Measurements from ENCODE around the gene RBP5.
A peak's percentile ranks its signal among the peaks of the same experiment; 100 is the strongest.

Gene RBP5, protein sequence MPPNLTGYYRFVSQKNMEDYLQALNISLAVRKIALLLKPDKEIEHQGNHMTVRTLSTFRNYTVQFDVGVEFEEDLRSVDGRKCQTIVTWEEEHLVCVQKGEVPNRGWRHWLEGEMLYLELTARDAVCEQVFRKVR

DNA sequence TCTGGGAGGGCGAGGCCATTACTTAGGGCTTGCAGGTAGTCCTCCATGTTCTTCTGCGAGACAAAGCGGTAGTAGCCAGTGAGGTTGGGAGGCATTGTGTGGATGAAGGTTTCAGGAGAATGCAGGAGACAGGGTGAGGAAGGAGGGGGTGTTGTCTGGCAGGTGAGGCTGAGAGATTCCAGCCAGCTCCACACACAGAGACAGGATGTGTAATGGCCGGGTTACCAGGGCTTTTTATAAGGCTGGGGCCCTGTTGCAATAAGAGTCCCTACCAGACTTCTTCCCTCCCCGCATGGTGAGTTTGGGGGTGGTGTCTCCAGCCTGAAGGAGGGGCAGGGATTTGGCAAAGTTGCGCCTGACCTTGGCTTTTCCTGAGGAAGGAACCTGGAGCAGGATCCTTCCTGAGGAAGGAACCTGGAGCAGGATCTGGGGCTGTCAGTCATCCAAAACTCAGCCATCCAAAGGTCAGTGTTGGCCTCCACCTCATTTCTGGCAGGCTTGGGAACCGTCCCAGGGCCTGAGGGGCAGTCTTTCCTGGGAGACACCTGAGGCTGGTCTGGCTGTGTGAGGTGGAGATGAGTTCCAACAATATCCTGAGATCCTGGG is at the start of gene RBP5:
TSS of gene RBP5 (minus strand) at position 209 of the 606 bp plus-strand sequence. CDS start at position 95, 114 bp downstream.
- DNase-seq = no peak

DNA sequence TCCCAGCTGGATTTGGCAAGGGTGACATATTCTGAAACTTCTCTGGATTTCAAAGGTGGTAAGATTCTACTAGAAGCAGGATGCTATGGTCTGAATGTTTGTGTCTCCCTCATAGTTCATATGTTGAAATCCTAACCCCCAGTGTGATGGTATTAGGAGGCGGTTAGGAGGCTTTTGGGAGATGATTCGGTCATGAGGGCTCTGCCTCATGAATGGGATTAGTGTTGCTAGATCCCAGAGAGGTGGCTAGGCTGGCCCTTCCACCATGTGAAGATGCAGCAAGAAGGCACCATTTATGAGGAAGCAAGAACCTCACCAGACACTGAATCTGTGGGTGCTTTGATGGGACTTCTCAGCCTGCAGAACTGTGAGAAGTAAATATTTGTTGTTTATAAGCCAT is 49.8 kb upstream of the RBP5 start:
- DNase-seq = no peak

DNA sequence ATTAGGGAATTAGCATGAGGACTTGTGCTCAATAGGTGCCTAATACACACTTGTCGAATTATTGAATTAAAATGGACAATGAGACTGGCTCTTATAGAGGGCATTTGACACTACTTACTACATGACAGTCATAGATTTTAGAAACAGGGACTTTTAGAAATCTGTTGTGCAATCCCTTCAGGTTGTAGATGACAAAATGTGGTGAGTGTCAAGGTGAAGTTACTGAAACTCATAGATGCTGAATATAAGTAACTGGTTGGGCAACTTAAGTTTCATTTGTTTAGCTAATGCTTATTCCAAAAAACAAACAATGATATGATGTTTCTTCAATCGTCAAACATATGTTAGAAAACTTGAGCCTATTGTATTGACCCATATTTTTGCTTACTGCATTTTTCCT is 47.9 kb upstream of the RBP5 start:
- DNase-seq = no peak

DNA sequence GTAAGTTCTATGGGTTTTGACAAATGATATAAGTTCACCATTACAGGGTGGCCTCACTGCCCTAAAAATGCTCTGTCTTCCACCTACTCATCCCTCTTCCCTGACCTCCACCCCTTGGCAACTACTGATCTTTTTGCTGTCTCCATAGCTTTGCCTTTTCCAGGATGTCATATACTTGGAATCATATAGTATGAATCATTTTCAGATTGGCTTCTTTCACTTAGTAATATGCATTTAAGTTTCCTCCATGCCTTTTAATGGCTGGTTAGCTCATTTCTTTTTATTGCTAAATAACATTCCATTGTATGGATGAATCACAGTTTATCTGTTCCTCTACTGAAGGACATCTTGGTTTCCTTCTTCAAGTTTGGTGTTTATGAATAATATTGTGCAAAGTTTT is 46.8 kb upstream of the RBP5 start:
- DNase-seq = no peak

DNA sequence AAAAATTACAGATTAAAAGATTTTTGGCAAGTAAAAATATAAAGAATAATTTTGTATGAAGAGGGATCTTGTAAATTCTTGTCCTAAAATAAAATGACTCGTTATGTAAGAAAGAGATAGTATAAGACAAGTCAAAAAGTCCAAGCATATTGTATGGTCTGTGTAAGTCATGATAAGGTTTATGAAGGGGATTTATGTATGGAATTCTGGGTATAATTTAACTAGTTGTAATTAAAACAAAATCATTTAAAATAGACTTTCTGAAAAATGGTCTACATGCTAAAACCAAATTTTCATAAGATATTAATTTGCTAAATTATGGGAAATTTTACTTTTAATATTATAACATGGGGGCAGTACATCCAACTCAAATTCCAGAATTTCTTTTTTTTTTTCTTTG is 43.2 kb upstream of the RBP5 start:
- DNase-seq = no peak

DNA sequence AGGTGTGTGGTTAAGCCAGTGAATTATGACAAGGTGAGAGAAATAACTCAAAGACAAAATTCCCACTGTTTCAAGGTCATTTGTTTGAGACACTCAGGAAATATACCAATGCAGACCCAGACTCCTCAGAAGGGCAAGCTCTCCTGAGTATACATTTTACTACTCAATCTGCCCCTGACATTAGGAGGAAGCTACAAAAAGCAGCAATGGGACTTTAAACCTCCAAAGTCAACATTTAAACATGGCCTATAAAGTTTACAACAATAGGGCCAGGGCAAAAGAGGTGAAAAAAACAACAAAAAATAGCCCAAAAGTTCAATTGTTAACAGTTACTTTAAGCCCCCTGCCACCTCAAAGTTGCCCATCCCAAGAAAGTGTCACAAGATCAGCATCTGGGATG is 41.3 kb upstream of the RBP5 start:
- no peak for DNase-seq

DNA sequence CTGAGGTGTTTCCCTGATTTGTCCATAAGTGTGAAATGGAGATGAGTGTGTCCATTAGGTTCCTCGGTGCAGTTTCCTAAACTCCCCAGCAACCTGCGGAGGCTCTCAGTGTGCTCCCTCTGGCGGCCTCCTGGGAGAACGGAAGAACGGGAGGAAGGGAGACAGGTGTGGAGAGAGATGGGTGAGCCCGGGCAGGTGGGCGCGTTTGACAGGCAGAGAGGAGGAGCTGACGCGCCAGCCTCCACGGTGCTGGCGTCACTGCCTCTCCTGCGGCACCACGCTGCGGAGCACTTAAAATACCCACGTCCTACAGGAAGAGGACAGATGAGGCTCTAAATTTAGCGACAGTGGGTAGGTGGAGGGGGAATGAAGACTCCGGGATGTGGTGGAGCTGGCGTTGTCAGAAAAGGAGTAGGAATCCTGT is 34.0 kb upstream of the RBP5 start:
- DNase-seq = peak; percentile 68

DNA sequence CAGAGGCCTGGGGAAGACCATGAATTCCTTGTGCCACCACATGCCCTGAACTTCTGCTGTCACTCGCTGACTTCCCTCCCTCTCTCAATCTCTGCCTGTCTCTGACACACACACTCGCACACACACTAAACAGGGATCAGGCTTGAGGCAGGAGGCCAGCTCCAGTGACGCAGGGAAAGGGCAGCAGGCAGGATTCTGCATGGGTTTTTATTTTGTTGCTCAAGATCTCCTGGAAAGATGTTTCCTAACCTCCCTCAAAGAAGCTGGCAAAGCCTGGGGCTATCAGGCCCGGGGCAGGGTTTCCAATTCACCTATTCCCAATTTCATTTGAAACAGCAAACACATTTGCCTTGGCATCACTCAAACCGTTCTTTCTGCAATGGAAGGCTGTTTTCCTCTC is 33.1 kb upstream of the RBP5 start:
- no peak for DNase-seq

DNA sequence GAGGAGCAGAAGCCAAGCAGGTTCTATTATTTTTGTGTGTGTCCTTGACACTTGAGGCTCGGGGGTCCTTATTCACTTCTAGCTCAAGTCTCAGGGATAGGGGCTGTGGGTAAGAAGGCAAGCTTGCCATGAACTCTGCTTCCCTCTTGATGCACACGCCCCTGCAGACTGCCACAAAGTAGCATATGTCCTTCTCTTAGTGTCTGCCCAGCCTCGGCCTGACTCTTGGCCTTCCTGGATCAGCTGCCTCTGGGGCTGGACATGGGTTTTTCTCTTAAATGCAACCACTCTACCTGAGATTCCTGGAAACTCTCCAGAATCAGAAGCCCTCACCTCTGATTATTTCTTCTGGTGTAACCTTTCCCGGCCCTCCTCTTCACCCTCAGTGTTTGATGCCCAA is 32.6 kb upstream of the RBP5 start:
- DNase-seq = no peak

DNA sequence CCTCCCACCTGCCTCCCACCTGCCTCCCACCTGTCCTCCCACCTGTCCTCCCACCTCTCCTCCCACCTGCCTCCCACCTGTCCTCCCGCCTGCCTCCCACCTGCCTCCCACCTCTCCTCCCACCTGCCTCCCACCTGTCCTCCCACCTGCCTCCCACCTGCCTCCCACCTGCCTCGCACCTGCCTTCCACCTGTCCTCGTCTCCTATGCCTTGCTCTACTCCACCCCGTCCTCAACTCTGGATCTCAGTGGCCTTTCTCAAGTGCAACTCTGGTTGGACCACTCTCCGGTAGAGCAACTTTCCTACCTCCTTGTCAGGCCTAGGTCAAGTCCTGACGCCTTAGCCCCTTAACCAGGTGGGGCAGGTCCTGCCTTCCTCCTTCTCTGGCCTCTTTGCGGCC is 31.5 kb upstream of the RBP5 start:
- no peak for DNase-seq

DNA sequence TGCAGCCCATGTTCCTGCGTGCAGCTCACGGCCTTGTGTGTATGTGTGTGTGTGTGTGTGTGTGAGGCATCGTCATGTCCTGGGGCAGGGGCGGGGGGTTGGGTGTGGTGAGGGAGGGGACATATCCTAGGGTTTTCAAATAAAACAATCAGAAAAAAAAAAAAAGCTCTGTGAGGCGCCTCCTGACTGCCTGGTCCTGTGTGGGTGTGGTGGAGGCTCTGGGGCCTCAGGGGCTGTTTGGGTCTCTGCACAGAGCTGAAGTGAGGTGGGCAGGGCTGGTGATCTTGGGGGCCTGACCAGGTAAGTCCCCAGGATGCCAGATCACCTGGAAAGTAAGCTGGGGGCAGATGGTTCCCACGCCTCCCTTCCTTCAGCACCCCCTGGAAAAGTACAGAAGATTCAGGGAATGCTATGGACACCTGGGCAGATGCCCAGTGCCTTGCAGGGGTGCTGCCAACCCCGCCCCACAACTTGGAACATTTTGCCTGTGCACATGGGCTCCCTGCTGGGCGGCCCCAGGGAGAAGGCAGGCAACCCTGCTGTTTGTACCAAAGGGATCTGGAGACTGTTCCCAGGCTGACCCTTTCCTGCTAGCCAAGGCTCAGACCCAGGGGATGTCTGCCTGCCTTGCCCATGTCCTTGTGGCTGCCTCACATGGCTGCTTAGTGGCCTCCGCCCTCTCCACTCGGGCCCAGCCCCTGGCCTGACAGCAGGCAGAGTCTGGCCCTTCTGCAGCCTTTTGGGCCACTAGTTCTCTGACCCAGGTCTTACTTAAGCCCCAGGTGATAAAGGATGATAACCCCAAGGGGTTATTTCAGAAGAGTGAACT is 30.3 kb upstream of the RBP5 start:
- no peak for DNase-seq

DNA sequence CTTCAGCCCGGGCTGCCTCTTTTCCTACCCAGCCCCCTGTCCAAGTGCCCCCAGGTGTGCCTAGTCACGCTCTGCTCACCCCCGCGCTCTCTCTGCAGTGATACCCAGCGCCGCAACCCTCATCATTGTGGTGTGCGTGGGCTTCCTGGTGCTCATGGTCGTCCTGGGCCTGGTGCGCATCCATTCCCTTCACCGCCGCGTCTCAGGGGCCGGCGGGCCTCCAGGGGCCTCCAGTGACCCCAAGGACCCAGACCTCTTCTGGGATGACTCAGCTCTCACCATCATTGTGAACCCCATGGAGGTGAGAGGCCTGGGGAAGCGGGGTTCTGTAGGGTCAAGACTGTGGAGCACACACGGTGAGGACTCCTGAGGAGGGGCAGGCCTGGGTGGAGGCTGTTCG is 28.7 kb upstream of the RBP5 start:
- no peak for DNase-seq

DNA sequence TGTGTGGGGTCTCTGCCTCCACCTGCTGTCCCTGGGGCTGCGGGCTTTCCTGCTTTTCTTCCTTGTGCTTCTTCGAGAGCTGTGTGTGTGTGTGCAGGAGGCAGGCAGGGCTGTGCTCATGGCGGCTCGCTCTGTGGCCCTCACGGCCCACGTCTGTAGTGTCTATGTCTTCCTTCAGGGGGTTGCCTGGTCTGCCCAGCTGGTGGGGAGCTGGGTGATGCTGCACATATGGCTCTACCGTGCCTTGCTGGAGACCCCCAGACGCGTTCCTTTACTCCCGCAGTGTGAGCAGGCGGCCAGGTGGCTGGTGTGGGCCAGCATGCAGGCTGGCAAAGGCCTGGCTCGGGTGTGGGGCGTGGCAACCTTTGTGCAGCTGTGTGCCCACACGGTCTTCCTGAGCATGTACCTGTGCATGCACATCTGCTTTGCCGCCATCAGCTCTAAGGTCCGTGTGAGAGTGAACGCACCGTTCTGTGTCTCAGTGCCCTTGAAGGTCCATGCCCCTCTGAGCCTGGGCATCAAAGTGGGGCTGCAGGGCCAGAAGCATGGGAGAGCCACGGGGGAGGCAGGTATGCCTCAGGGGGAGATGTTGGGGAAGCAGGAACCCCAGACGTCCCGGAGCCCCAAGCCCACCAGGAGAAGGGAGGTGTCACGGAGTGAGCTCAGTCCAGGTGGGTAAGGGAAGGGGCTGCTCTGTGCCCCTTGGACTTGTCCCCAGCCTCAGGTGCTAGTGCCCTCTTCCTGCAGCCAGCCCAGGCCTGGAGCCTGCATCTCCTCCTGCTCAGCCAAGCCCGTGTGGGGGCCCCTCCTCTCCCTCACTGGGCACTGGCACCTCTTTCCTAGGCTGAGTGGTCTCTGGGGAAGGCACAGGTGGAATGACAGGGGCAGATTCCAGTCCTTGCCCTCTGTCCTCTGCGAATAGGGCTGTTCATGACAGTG is 27.8 kb upstream of the RBP5 start:
- no peak for DNase-seq

DNA sequence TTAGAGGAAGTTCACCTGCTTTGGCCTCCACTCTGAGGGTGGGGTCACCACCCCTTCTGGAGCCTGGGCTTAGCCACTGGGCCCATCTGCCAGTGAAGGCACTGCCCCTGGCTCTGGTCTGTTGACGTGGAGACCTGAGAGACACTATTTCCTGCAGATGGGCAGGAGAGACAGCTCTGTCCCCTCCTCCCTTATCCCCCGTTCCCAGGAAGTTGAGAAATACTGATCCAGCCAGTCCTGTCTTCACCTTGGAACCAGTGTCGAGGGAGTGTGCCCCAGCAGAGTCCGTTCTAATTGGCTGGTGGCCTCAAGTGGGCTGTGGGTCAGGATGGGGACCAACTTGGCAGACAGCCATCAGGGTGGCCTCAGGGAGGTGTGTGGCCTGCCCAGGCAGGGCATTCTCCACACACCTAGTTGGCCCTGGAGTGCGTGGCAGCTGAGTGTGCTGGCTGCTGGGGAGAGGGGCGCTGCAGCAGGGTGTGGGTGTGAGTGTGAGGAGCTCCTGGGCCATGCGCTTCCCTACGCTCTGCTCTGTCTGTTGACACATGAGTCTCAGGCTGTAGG is 26.9 kb upstream of the RBP5 start:
- peak; percentile 80 for DNase-seq

DNA sequence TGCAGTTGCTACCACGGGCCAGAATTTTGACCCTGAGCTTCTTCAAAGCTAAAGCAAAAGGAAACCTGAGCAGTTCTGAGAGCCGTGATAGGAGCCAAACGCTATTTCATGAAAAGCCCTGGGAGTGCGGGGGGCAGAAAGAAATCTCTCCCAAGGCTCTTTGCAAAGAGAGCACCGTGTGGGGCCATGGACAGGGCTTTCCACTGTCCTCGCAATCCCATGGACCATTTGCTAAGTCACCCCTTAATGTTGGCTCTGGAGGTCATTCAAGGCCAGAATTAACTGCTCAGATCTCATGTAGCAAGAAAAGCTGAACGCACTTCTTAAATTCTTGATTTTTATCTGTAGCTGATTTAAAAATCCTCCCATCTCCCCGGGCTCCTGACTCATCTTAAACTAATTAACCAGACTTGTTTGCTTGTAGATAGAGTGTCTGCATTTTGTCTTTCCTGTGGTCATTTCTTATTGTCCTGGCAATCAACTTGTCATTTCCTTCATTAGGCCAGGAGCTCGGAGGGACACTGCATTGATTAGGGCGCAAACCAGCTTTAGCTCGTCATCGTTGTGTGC is 26.3 kb upstream of the RBP5 start:
- DNase-seq = no peak

DNA sequence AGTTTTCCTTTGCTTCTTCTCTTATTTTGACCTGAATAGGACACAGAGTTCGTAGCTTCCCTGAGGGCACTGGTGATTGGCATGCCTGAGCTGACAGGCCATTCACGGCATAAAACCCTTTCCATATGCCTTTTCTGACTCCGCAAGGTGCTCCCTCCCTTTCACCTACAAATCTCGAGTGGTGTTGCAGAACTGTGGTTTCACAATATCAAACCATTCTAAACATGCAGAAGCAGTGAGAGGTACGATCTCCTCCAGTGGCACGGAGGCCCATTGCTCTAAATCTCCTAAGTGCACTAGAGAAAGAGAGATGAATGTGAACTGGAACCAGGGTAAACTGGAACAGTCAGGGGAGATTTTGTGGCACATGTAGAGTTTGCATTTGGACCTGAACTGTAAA is 25.4 kb upstream of the RBP5 start:
- no peak for DNase-seq

DNA sequence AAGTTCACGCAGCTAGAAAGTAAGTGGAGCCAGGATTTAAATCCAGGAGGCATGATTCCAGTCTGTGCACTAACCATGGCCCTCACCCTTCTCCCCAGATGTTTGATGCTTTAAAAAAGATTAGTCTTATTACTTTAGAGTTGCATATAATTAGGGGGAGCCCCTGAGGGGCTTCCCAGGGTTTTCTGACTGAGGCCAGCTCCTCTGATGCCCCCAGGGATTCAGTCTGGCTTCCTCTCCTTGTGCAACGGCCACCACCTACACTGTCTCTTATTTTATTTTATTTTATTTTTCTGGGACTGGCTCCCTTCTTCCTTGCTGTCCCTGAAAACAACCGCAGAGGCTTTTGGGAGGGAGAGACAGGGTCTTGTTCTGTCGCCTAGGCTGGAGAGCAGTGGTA is 24.1 kb upstream of the RBP5 start:
- no peak for DNase-seq

DNA sequence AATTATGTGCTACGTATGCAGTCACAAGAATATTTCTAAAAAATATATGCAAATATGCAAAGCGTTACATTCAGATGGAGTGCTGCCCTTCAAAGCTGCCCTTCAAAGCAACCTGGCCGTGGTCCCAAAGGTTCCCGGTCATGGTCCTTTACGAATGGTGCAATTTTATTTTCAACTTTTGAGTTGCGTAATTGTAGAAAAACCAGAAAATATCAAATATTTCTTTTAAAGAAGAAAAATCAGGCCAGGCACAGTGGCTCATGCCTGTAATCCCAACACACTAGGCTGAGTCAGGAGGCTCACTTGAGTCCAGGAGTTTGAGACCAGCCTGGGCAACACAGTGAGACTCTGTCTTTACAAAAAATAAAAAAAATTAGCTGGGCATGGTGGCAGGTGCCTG is 22.8 kb upstream of the RBP5 start:
- DNase-seq = no peak

DNA sequence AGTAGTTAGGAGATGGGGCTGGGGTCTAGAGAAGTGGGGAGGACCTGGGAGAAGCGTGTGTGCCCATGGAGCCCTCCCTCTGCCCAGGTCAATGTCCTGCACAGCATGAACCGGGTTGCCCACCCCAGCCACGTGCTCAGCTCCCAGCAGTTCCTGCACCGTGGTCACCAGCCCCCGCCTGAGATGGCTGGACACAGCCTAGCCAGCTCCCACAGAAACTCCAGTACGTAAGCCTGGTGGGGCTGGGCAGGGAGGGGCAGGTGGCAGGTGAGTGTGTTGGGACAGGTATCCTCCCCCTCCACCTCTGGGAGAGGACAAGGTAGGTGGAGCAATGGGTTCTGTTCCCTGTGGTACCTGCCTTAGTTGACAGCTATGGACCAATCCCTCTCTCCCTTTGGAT is 22.2 kb upstream of the RBP5 start:
- DNase-seq = no peak

DNA sequence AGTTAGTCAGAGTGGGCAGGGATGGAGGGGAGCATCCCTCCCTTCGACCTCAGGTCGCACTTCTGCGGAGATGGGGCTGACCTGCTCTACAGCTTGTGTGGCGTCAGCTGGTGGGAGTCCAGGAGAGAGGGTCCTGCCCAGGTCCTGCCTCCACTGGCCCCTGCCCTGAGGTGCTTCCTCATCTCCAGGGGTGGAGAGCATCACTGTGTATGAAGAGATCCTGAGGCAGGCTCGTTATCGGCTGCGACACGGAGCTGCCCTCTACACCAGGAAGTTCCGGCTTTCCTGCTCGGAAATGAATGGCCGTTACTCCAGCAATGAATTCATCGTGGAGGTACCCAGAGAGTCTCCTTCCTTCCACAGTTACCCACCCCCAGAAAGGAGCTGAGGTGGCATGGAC is 21.7 kb upstream of the RBP5 start:
- DNase-seq = no peak

DNA sequence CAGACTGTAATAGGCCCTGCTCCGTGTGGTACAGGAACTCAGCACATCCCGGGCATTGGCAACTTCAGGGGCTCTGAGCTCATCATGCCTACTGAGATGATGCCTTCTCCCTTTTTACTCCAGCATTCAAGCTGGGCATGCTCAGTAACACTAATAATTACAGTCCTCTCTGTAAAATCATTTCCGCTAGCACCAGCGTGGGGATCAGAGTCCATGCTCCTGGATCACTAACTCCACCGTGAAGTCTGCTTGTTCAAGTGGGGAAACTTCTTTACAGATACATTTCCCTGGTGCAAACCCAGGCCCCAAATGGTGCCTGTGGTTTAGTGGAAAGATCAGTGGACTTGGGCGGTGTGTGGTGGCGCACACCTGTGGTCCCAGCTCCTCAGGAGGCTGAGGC is 18.2 kb upstream of the RBP5 start:
- DNase-seq = no peak

DNA sequence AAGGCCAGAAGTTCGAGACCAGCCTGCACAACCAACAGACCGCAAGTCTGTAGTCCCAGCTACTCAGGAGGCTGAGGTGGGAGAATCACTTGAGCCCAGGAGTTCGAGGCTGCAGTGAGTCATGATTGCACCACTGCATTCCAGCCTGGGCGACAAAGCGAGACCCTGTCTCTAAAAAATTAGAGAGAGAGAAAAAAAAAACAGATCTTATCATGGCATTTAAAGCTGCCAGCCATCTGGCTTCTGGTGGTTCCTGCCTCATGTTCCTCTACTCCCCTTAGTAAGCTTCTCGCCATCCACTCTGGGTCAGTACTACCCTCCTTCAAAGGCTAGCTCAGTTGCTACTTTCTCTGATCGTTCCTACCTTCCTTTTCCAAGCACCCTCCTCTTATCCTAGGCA is 17.5 kb upstream of the RBP5 start:
- DNase-seq = no peak

DNA sequence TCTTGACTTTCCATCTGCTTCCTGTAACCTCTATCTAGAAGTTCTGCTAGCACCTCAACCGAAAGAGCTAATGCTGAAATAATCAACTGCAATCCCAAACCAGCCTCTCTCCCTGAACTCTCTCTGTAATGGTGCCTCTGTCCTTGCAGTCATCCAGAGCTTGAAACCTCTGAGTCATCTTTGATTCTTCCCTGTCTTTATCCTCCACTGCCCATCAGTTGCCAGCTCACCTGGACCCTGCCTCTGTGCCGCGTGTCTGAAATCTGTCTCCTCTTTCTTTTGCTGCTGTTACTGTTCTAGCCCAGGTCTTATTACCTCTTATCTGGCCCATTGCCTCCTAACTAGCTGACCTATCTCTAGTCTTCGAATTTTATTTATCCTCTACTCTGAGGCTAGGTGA is 17.0 kb upstream of the RBP5 start:
- no peak for DNase-seq
